Myocyte (in vitro differentiated cells): Measurements from ENCODE around the gene API5. TPM values are rescaled to one million over a fixed set of nuclear protein-coding genes. Genes with fewer than 3 reads are reported as not detected.

Experiments used
- DNase-seq: peaks from one replicate; pipeline ENCODE4 v3.0.0-alpha.2; 2012; ENCODE audit warnings: low read depth
- total RNA-seq: library from RNA; depleted of rRNA; stranded (reverse); fragments of >200 nt; gene quantifications from 2 replicates; pipeline ENCODE4 v1.2.3, GENCODE V29; 2014

API5 gene
- total RNA-seq, 1 donor from 2014 or later = 76.2 TPM

- peak; percentile 49 for DNase-seq
Measured at GRCh38 chr11:43359422-43359818, 47.6 kb downstream of the API5 start.

GRCh38 chr11:43360361-43361032 lies 48.7 kb downstream of the API5 start:
- DNase-seq = peak; percentile 23

- no peak for DNase-seq
Measured at GRCh38 chr11:43366677-43367076, 54.9 kb downstream of the API5 start.

- peak; percentile 53 for DNase-seq
Measured at GRCh38 chr11:43367382-43368178, 55.8 kb downstream of the API5 start.

- no peak for DNase-seq
Measured at GRCh38 chr11:43376065-43376464, 64.3 kb downstream of the API5 start.

- DNase-seq = no peak
Measured at GRCh38 chr11:43376594-43376993, 64.8 kb downstream of the API5 start.

- DNase-seq = peak; percentile 15
Measured at GRCh38 chr11:43377389-43377788, 65.6 kb downstream of the API5 start.

- no peak for DNase-seq
Measured at GRCh38 chr11:43378897-43379296, 67.1 kb downstream of the API5 start.

- DNase-seq = no peak
Measured at GRCh38 chr11:43381802-43382201, 70.0 kb downstream of the API5 start.

GRCh38 chr11:43382614-43383013 lies 70.8 kb downstream of the API5 start:
- no peak for DNase-seq

GRCh38 chr11:43384393-43384792 lies 72.6 kb downstream of the API5 start:
- DNase-seq = no peak

- no peak for DNase-seq
Measured at GRCh38 chr11:43392713-43393112, 80.9 kb downstream of the API5 start.

GRCh38 chr11:43393765-43394355 lies 82.1 kb downstream of the API5 start:
- DNase-seq = no peak

Other genes with a start within 250 kb of the API5 start
- 48.2 and 56.1 TPM in 2 replicates for gene TTC17, start 46.9 kb downstream of the API5 start, total RNA-seq